Kidney glomerular epithelial cell (primary cell): ENCODE data around the gene DMAC2.
"Not testable (repeated sequence)": the region's sequence is repeated elsewhere in the genome, so short reads cannot be mapped to it uniquely, and the experiment has no call there.

ENCODE experiments used
- DNase-seq: peaks from one replicate; lab custom pipeline; 2025; lab: John Stamatoyannopoulos, UW

DMAC2 gene

DNA sequence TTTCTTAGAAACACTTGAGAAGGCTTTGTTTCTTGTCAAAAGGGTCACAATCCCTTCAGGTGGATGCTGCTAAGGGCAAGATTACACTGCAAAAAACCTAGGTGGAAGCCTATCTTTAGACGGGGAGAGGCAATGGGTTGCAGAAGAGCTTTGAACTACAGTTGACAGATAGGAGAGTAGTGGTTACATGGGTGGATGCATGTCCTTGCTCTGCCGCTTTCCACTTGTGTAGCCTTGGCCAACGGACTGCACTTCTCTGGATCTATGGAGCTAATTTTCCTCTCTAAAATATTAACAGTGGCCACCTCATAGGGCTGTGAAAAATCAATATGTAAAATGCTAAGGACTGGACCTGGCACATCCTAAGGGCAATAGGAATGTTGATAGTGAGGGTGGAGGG lies 41.1 kb downstream of the DMAC2 start:
- DNase-seq = no peak

DNA sequence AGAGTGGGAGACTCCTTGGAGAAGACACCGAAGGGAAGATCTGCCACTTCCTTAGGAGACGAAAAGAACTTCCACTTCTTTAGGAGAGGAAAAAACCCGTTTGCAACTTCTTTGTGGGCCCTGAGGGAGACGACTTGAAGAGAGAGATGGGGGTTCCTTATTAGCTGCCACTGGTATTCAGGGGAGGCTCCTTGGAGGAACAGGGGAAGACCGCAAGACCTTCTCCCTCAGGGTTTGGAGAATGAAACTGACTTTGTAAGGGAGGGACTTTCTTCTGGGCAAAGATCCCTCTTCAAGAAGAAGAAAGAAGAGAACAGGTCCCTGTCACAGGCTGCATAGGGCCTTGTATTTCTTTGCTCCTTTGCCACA lies 41.7 kb downstream of the DMAC2 start:
- DNase-seq = peak; percentile 54

DNA sequence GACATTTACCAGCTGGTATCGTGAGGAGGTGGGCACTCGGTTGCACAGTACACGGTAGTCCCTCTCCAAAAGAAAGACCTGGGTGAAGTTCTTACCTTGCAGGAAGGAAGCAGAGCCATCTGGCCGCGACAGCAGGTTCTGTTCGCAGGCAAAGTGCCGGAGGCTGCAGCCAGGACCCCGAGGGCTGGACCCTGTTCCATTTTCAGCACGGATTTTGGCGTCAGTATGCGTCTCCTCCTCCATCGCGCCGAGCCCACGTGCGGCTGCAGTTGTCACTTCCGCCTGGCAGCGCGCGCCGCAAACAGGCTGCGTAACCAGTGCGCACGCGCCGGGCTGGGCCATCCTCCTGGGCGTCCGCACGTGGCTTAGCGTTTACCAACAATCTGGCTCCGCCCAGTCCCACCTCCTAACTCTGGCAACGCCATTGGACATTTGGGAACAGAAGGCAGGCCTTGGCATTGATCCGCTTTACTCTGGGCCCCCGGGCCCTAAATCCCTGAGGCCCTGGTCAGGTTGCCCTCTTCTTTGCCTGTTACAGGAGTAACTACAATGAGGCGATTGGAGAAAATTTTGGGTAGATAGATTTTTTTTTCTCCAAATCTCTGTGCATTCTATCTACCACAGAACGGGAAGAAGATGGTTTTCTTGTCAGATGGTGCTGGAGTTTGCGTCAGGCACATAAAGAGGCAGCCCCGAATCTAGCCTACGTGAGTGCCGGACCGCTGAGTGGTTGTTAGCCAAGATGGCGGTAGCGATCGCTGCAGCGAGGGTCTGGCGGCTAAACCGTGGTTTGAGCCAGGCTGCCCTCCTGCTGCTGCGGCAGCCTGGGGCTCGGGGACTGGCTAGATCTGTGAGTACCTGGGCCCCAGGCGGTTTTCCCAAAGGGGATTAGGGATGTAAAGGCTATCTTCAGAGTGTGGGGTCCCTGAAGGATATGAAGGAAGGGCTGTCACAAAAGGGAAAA lies 42.3 kb downstream of the DMAC2 start, which contains the start of the genes BCKDHA and EXOSC5:
BCKDHA (plus strand) TSS at position 733 of the 964 bp plus-strand sequence; CDS start at position 743, 10 bp downstream.
EXOSC5 (minus strand) TSS at position 274 of the 964 bp plus-strand sequence; CDS start at position 243, 31 bp downstream.
- peak; percentile 99 for DNase-seq

DNA sequence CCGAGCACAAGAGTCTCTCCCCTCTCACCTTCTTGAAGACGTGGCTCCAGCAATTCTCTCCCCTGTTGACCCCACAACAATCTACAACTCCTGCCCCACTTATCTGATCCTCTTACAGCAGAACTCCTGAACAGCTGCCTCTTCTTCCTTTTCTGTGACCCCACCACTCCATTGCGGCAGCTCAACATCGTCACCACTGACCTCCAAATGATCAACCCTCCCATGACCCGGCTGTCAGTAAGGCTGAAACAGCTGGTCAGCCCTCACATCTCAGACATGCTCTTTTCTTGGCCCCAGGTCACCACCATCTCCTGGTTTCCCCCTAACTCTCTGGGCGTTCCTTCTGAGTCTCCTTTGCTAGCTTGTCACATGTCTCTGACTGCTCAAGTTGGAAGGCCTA lies 44.4 kb downstream of the DMAC2 start:
- no peak for DNase-seq

DNA sequence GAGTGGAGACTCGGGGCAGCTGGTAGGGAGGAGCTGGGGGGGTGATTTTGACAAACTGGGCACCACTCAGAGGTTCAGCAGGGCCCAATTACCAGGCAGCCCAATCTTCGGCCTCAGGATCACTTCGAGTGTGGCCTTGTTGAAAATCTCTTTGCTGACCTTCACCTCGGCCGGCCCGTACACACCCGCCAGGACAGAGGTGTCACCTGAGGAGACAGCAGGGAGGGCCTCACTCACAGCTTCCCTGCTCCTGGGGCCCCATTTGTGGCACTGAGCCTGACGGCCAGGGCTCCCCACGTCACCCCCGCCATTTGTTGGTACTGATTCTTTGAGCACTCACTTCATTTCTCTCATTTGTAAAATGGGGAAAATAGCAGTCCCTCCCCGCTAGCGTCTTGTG lies 46.9 kb downstream of the DMAC2 start:
- DNase-seq = no peak

DNA sequence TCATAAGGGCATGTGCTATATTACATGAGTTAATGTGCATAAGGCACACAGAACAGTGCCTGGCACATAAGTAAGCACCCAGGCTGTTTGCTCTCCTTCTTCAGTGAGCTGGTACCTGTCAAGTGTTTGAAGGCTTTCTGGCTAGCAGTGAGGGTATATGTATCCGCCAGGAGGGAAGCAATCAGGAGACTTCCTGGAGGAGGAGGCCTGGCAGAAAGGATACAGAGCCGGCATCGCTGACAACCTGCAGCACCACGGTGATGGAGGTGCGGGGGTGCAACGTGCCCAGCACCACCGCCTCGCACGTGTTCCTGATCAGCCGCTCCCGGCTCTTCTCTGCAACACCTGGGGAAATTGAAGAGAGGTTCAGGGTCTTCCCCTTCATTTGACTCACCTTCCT lies 48.1 kb downstream of the DMAC2 start:
- DNase-seq = no peak

DNA sequence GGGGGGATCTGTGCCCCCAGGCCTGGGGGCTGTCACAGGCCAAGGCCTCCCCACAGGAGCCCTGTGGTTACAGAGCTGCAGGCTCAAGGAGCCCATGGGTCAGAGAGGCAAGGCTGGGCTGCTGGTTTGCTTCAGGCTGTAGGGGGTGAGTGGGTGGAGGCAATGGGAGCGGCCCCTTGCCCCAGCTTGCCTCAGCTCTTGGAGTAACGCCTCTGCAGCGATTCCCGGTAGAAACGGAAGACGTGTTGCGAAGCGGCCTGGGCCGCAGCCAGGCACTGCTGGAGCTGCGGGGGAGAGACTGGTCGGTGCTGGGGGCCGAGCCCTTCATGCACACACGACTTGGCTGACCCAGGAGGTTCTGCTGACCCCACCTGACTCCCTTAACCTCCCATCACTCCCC lies 53.3 kb downstream of the DMAC2 start:
- no peak for DNase-seq

DNA sequence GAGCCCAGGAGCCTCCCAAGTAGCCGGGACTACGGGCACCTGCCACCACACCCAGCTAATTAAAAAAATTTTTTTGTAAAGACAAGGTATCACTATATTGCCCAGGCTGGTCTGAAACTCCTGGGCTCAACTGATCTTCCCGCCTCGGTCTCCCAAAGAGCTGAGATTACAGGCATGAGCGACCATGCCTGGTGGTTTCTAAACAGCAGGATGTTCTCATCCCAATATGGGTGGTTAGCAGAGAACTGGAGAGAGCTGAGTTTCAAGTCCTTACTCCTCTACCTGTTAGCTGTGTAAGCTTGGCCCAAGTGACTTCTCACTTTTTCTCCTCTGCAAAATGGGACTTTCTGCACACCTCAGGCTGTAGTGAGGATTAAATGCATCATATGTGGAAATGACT lies 55.4 kb downstream of the DMAC2 start:
- peak; percentile 12 for DNase-seq

DNA sequence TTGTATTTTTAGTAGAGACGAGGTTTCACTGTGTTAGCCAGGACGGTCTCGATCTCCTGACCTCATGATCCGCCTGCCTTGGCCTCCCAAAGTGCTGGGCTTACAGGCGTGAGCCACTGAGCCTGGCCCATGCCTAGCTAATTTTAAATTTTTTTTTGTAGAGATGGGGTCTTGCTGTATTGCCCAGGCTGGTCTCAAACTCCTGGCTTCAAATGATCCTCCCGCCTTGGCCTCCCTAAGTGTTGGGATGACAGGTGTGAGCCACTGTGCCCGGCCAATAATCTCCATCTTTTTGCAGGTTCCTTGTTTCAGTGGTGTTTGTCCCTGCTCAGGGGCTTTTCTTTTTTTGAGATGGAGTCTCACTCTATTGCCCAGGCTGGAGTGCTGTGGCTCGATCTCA lies 58.2 kb downstream of the DMAC2 start:
- not testable (repeated sequence) for DNase-seq
